HG02852 (cell line): Measurements from ENCODE around the gene LDLRAD4.

ENCODE experiments used
- ATAC-seq: cut with Tn5 transposase; IDR thresholded peaks from one replicate; pipeline ENCODE4 v1.9.1; 2021; ENCODE audit warnings: mild to moderate bottlenecking, moderate library complexity; ENCODE audit not compliant: unreplicated experiment

LDLRAD4 gene

GRCh38 chr18:13420969-13421686 is 202.6 kb downstream of the LDLRAD4 start:
- ATAC-seq: no peak

- no peak for ATAC-seq
These were observed 204.1 kb downstream of the LDLRAD4 start for GRCh38 chr18:13422541-13423147.

GRCh38 chr18:13423352-13423751 is 204.8 kb downstream of the LDLRAD4 start:
- ATAC-seq: no peak

- ATAC-seq: no peak
These were observed 205.8 kb downstream of the LDLRAD4 start for GRCh38 chr18:13424363-13424762.

GRCh38 chr18:13425357-13426091 is 207.0 kb downstream of the LDLRAD4 start:
- no peak for ATAC-seq

GRCh38 chr18:13427354-13427753 is 208.8 kb downstream of the LDLRAD4 start:
- no peak for ATAC-seq

- ATAC-seq: no peak
These were observed 209.8 kb downstream of the LDLRAD4 start for GRCh38 chr18:13428319-13428718.

- no peak for ATAC-seq
These were observed 210.5 kb downstream of the LDLRAD4 start for GRCh38 chr18:13429016-13429415.

GRCh38 chr18:13429884-13430510 is 211.4 kb downstream of the LDLRAD4 start:
- no peak for ATAC-seq

GRCh38 chr18:13430663-13431062 is 212.1 kb downstream of the LDLRAD4 start:
- no peak for ATAC-seq

GRCh38 chr18:13431886-13432285 is 213.3 kb downstream of the LDLRAD4 start:
- no peak for ATAC-seq

- ATAC-seq: no peak
These were observed 214.6 kb downstream of the LDLRAD4 start for GRCh38 chr18:13433125-13433524.

GRCh38 chr18:13433685-13434084 is 215.1 kb downstream of the LDLRAD4 start:
- ATAC-seq: no peak

GRCh38 chr18:13434854-13435253 is 216.3 kb downstream of the LDLRAD4 start:
- ATAC-seq: no peak

- no peak for ATAC-seq
These were observed 217.2 kb downstream of the LDLRAD4 start for GRCh38 chr18:13435586-13436333.

- no peak for ATAC-seq
These were observed 218.0 kb downstream of the LDLRAD4 start for GRCh38 chr18:13436576-13436975.

GRCh38 chr18:13437034-13437433 is 218.5 kb downstream of the LDLRAD4 start:
- ATAC-seq: no peak

- no peak for ATAC-seq
These were observed 219.4 kb downstream of the LDLRAD4 start for GRCh38 chr18:13437796-13438506.

- ATAC-seq: no peak
These were observed 220.0 kb downstream of the LDLRAD4 start for GRCh38 chr18:13438507-13439056.

- no peak for ATAC-seq
These were observed 220.9 kb downstream of the LDLRAD4 start for GRCh38 chr18:13439461-13439860.
